Glutamatergic neuron (in vitro differentiated cells): ENCODE measurements around the gene ADCY5. TPM values are rescaled to one million over a fixed set of nuclear protein-coding genes. Genes with fewer than 3 reads are reported as not detected.

Source experiments
- DNase-seq: peaks from one replicate; pipeline ENCODE4 v3.0.0; 2022
- H3K27ac Mint-ChIP-seq: one replicate; pipeline ENCODE4 v1.8.0; 2020; ENCODE audit warnings: mild to moderate bottlenecking, mixed read lengths, inconsistent platforms; ENCODE audit not compliant: unreplicated experiment
- H3K27me3 Mint-ChIP-seq: one replicate; pipeline ENCODE4 v1.8.0; 2020; ENCODE audit warnings: mild to moderate bottlenecking, moderate library complexity, mixed read lengths, inconsistent platforms; ENCODE audit not compliant: unreplicated experiment
- H3K36me3 Mint-ChIP-seq: one replicate; pipeline ENCODE4 v1.8.0; 2020; ENCODE audit warnings: mild to moderate bottlenecking, mixed read lengths, inconsistent platforms; ENCODE audit not compliant: unreplicated experiment
- H3K4me1 Mint-ChIP-seq: one replicate; pipeline ENCODE4 v1.8.0; 2020; ENCODE audit warnings: mild to moderate bottlenecking, low read depth, mixed read lengths, inconsistent platforms; ENCODE audit not compliant: unreplicated experiment
- H3K4me3 Mint-ChIP-seq: one replicate; pipeline ENCODE4 v1.8.0; 2020; ENCODE audit warnings: mild to moderate bottlenecking, mixed read lengths, inconsistent platforms; ENCODE audit not compliant: unreplicated experiment
- H3K9me3 Mint-ChIP-seq: one replicate; pipeline ENCODE4 v1.8.0; 2020; ENCODE audit warnings: mild to moderate bottlenecking, moderate library complexity, mixed read lengths, inconsistent platforms; ENCODE audit not compliant: unreplicated experiment
- CTCF ChIP-seq: fragments of 200-600 bp; sonication (generic); IDR thresholded peaks from one replicate; pipeline ENCODE4 v1.5.0; 2021; ENCODE audit not compliant: partially characterized antibody, unreplicated experiment
- total RNA-seq: library from RNA; stranded (reverse); fragmentation: NEBNext Ultra II Directional; extraction: Animal tissue kit (Norgen Biotek cat#: 25700); gene quantifications from one replicate; pipeline ENCODE4 v1.2.1, GENCODE V29; 2021; ENCODE audit not compliant: unreplicated experiment

Gene ADCY5
- total RNA-seq, 1 donor from 2014 or later: 2.1 TPM

- H3K4me1 Mint-ChIP-seq: no peaks in the 10 kb centered on the region
- no peak for DNase-seq
- no peak for TF ChIP-seq CTCF
- peaks cover 10% of the 10 kb centered on the region for H3K27me3 Mint-ChIP-seq
- H3K27ac Mint-ChIP-seq: no peak overlapping the region
- H3K36me3 Mint-ChIP-seq: no peaks in the 10 kb centered on the region
- H3K4me3 Mint-ChIP-seq: no peak overlapping the region
- H3K9me3 Mint-ChIP-seq: peaks cover 3% of the 10 kb centered on the region
Measured at GRCh38 chr3:123431658-123432324, 17.1 kb downstream of the ADCY5 start.

- Mint-ChIP-seq H3K9me3 (peaks cover 3% of the 10 kb centered on the region), H3K4me3 (no peak overlapping the region), H3K27me3 (peaks cover 12% of the 10 kb centered on the region), H3K27ac (no peak overlapping the region), H3K4me1 (no peaks in the 10 kb centered on the region), H3K36me3 (no peaks in the 10 kb centered on the region)
- no peak for DNase-seq
- TF ChIP-seq CTCF: no peak
Measured at GRCh38 chr3:123431007-123431657, 17.8 kb downstream of the ADCY5 start.

DNA sequence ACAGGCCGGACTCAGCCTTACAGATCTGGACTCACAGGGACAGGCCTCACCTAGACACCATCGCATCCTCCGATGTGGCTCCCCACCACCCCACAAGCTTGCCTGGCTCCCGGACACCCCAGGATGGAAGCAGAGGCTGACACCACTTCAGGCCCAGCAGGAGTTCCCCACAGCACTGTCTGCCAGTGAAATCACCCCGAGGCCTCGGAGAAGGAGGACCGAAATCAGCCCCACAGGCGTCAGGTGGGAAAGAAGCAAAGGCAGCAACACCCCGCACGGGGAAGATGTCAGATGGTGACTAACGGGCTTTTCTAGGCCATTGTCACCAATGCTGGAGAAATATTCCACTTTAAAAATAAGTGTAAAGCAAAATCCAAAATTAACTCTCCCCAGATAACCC, 18.6 kb downstream of the ADCY5 start:
- H3K9me3 Mint-ChIP-seq: peaks cover 3% of the 10 kb centered on the region
- no peaks in the 10 kb centered on the region for H3K36me3 Mint-ChIP-seq
- no peak overlapping the region for H3K4me3 Mint-ChIP-seq
- peaks cover 12% of the 10 kb centered on the region for H3K27me3 Mint-ChIP-seq
- H3K27ac Mint-ChIP-seq: no peak overlapping the region
- H3K4me1 Mint-ChIP-seq: peaks cover 2% of the 10 kb centered on the region
- no peak for TF ChIP-seq CTCF
- no peak for DNase-seq

GRCh38 chr3:123429362-123430125, 19.3 kb downstream of the ADCY5 start:
- H3K27ac Mint-ChIP-seq: no peak overlapping the region
- H3K4me3 Mint-ChIP-seq: no peak overlapping the region
- no peak for DNase-seq
- H3K27me3 Mint-ChIP-seq: peaks cover 14% of the 10 kb centered on the region
- no peak for TF ChIP-seq CTCF
- H3K4me1 Mint-ChIP-seq: peaks cover 2% of the 10 kb centered on the region
- no peaks in the 10 kb centered on the region for H3K36me3 Mint-ChIP-seq
- H3K9me3 Mint-ChIP-seq: peaks cover 3% of the 10 kb centered on the region
